K562 (cell line): ENCODE results near the gene STX17. TPM values are rescaled to one million over a fixed set of nuclear protein-coding genes. Genes with fewer than 3 reads are reported as not detected.

Experiments
- CHAMP1 ChIP-seq: fragments of 450-650 bp; IDR thresholded peaks from 2 replicates; pipeline ENCODE4 v1.6.1; 2016; ENCODE audit warnings: mild to moderate bottlenecking
- CTCF ChIP-seq, 3 experiments: IDR thresholded peaks in 2 of 3; conservative IDR thresholded peaks in 1 of 3; 2 replicates each; pipeline ENCODE4 v1.5.1; 2011 to 2012; ENCODE audit warnings: low read length in 3 of 3, mild to moderate bottlenecking in 3 of 3, control low read depth in 2 of 3, improper control_type of control experiment in 1 of 3, inconsistent platforms in 1 of 3, low read depth in 1 of 3, mixed read lengths in 1 of 3, moderate library complexity in 1 of 3; ENCODE audit not compliant: insufficient read depth in 2 of 3
- DEAF1 ChIP-seq: fragments of 450-650 bp; formaldehyde crosslinking; IDR thresholded peaks from 2 replicates; pipeline ENCODE4 v1.4.0; 2020; ENCODE audit warnings: mild to moderate bottlenecking, moderate library complexity
- RERE ChIP-seq: sonication (generic); formaldehyde crosslinking; IDR thresholded peaks from 2 replicates; pipeline ENCODE4 v1.8.0; 2023; ENCODE audit warnings: missing genetic modification reagents, mild to moderate bottlenecking, borderline replicate concordance
- SMC3 ChIP-seq: conservative IDR thresholded peaks from 2 replicates; pipeline ENCODE4 v1.6.1; 2011; ENCODE audit warnings: low read depth, low read length, improper control_type of control experiment; ENCODE audit not compliant: insufficient read depth
- polyA plus RNA-seq, 8 experiments: library from polyadenylated mRNA; depleted of rRNA in 4 of 8; stranded (reverse) in 5 of 8; unstranded in 3 of 8; fragments of >200 nt; fragmentation: Nextera tagmentation in 2 of 8; fragmentation: Illumina TruSeq in 1 of 8; extraction: Ambion mirVana in 2 of 8; extraction: Trizol in 1 of 8; gene quantifications; 2 replicates each; pipeline versions ENCODE4 v1.2.1 to v1.2.3, GENCODE V29; 2011 to 2014; ENCODE audit warnings: inconsistent platforms in 1 of 8, missing spikeins in 1 of 8
- total RNA-seq, 7 experiments: library from RNA; depleted of rRNA in 6 of 7; stranded (reverse); fragments of >200 nt in 6 of 7; fragmentation: Illumina TruSeq in 2 of 7; extraction: Trizol in 2 of 7; gene quantifications; 2 replicates each; pipeline versions ENCODE4 v1.2.1 to v1.2.3, GENCODE V29; 2011 to 2021; ENCODE audit warnings: low replicate concordance in 1 of 7

Gene STX17
- total and polyA plus RNA-seq, 9 of the 15 experiments (the other 6 are each of a cell fraction or from before 2014, with no cell fraction given): 14.4 to 25.1 (median 19.0) TPM

- TF ChIP-seq RERE (CRISPR knock-in tag) (no peak), SMC3 (peak; percentile 57; the same call in 1 of the 2 replicates), CTCF (IDR thresholded peaks at IDR 0.05 in 2 of 3, conservative IDR thresholded peaks at IDR 0.05 in 1 of 3; ENCODE audit: insufficient read depth in 2 of 3, low read depth in 1 of 3, low read length in 3 of 3) (peak; percentile 49 to 79 (median 55); a peak in 5 of 6 replicates), DEAF1 (CRISPR knock-in tag) (peak; percentile 83; the same call in 1 of the 2 replicates), CHAMP1 (peak; percentile 46; the same call in 1 of the 2 replicates)
These were observed 104.7 kb downstream of the STX17 start (continued) for GRCh38 chr9:100011062-100011681.
